ENCODE data around the gene EPS8L1. TPM values are rescaled to one million over a fixed set of nuclear protein-coding genes. Genes with fewer than 3 reads are reported as not detected.

The EPS8L1 gene
- total RNA-seq, 1 donor from 2014 or later, result 33.8 TPM

DNA sequence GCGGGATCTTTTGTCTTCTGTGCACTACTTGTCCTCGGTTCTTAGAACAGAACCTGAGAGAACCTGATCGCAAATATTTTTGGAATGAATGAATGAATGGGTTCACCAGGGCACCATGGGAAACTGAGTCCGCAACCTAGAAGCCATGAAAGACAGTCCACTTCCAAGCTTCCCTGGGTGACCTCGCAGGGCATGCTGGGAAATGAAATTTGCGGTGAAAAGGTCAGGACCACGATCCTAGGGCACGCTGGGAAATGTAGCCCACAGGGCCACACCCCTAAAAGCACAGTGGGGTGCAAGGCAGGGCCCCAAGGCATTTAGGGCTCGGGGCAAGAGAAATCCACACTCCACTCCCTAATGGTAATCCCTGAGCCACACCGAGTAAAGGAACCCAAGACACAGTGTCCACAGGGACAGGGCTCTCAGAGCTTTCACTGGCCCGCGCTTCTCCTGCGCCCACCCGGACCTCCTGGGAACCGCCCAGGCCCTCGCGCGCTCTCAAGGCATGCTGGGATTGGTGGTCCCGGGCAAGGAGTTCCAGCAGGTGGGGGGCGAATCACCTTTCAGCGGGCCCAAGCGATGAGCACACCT is 42.8 kb downstream of the EPS8L1 start:
- TF ChIP-seq CTCF (conservative IDR thresholded peaks at IDR 0.05; ENCODE audit: low read depth, low read length), result no peak
- DNase-seq (ENCODE audit: low read depth), result no peak
- peak overlapping the region; percentile 65 for H3K4me3 ChIP-seq (ENCODE audit: low read depth, low read length)

GRCh38 chr19:55119053-55119452 is 43.4 kb downstream of the EPS8L1 start:
- no peak for DNase-seq (ENCODE audit: low read depth)
- no peak overlapping the region for H3K4me3 ChIP-seq (ENCODE audit: low read depth, low read length)
- TF ChIP-seq CTCF (conservative IDR thresholded peaks at IDR 0.05; ENCODE audit: low read depth, low read length), result no peak

DNA sequence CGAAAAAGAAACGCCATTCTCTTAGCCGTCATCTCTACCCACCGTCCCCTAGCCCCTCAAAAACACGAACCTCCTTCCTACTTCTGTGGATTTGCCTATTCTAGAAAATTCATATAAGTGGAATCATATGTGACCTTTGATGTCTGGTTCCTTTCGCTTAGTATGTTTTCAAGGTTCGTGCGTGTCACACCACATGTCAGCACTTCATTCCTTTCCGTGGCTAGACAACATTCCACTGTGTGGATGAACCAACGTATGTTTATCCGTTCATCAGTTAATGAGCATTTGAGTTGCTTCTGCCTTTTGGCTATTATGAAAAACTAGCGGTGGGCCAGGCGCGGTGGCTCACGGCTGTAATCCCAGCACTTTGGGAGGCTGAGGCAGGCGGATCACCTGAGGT is 55.8 kb downstream of the EPS8L1 start:
- no peak for TF ChIP-seq CTCF (conservative IDR thresholded peaks at IDR 0.05; ENCODE audit: low read depth, low read length)
- no peak for DNase-seq (ENCODE audit: low read depth)
- no peak overlapping the region for H3K4me3 ChIP-seq (ENCODE audit: low read depth, low read length)

GRCh38 chr19:55132453-55133129 is 56.9 kb downstream of the EPS8L1 start:
- H3K4me3 ChIP-seq (ENCODE audit: low read depth, low read length), result no peak overlapping the region
- peak; percentile 37 for TF ChIP-seq CTCF (conservative IDR thresholded peaks at IDR 0.05; ENCODE audit: low read depth, low read length)
- no peak for DNase-seq (ENCODE audit: low read depth)

- H3K4me3 ChIP-seq (ENCODE audit: low read depth, low read length), result no peak overlapping the region
- no peak for TF ChIP-seq CTCF (conservative IDR thresholded peaks at IDR 0.05; ENCODE audit: low read depth, low read length)
- DNase-seq (ENCODE audit: low read depth), result no peak
Measured at GRCh38 chr19:55133639-55134444, 58.2 kb downstream of the EPS8L1 start.

DNA sequence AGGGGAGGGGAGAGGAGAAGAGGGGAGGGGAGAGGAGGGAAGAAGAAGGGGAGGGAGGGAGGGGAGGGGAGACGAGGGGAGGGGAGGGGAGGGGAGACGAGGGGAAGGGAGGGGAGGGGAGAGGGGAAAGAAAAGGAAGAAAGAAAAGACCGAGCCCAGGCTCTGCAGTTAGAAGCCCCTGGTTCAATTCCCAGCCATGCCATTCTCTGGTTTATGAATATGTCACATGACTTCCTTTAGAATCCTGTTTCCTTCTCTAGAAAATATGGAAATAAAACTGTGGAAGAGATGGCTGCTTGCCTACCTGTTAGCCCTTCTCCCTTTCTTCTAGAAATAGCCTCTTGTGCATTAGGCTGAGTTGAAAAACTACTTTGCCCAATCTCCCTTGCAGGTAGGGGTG is 59.1 kb downstream of the EPS8L1 start:
- no peak for TF ChIP-seq CTCF (conservative IDR thresholded peaks at IDR 0.05; ENCODE audit: low read depth, low read length)

More for the DNA sequence above, 59.1 kb downstream of the EPS8L1 start:
- H3K4me3 ChIP-seq (ENCODE audit: low read depth, low read length), result no peak overlapping the region
- DNase-seq (ENCODE audit: low read depth), result no peak
